ENCODE data around the gene HOXA5.

The HOXA5 gene

GRCh38 chr7:27159266-27160144 lies 16.0 kb upstream of the HOXA5 start:
- no peak for DNase-seq (ENCODE audit: low read depth)

GRCh38 chr7:27158436-27159265 lies 15.2 kb upstream of the HOXA5 start:
- DNase-seq (ENCODE audit: low read depth), result no peak

GRCh38 chr7:27157702-27158431 lies 14.4 kb upstream of the HOXA5 start:
- no peak for DNase-seq (ENCODE audit: low read depth)

DNA sequence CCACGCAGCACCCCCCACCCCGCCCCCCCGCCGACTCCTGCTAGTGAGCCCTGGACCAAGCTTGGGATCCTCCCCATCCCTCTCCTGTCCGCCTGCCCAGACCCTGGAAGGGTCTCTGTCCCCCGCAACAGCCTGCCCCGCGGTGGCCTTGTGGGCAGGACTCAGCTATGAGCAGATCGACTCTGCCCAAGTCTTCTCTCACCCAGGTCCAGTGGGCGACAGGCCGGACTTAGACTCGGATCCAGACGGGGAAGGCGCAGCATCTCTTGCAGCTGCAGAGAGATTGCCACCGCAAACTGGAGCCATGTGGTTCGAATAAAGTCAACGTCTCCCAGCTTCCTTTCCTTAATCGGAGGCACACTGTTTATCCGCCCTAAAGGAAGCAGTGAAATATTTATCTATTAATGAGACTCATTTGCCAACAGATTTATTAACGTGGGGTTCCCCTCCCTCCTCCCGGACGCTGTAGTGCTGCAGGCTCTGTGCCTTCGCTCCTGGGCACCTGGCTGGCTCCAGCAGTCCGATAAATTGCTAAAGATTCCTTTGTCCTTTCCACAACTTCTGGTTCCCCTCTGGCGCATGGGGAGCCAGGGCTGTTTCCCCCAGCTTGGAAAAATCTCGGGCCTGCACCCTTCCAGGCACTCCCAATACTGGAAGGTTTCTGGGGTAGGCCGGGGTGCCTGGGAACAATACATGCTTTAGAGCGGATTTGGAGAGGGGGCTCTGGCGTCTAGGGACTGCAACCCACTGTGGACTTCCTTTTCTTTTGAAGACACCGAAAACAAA lies 13.6 kb upstream of the HOXA5 start:
- DNase-seq (ENCODE audit: low read depth), result no peak

DNA sequence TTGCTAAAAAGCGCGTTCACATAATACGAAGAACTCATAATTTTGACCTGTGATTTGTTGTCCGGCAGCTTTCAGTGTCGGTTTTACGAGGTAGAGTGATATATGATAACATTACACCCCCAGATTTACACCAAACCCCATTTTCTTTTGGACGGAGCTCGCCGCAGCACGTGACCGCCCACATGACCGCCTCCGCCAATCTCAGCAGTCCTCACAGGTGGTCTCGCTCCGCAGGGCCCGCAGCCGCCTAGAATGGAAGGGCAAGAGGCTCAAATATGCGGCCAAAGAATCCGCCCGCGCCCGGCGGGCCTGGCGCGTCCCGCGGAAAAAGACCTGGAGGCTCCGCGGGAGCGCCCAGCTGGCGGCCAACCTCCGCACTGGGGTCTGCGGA lies 13.0 kb upstream of the HOXA5 start, which contains the start of gene HOXA7:
TSS of gene HOXA7 (minus strand) at position 168 of the 391 bp plus-strand sequence. CDS start at position 38, 130 bp downstream.
- DNase-seq (ENCODE audit: low read depth), result no peak

DNA sequence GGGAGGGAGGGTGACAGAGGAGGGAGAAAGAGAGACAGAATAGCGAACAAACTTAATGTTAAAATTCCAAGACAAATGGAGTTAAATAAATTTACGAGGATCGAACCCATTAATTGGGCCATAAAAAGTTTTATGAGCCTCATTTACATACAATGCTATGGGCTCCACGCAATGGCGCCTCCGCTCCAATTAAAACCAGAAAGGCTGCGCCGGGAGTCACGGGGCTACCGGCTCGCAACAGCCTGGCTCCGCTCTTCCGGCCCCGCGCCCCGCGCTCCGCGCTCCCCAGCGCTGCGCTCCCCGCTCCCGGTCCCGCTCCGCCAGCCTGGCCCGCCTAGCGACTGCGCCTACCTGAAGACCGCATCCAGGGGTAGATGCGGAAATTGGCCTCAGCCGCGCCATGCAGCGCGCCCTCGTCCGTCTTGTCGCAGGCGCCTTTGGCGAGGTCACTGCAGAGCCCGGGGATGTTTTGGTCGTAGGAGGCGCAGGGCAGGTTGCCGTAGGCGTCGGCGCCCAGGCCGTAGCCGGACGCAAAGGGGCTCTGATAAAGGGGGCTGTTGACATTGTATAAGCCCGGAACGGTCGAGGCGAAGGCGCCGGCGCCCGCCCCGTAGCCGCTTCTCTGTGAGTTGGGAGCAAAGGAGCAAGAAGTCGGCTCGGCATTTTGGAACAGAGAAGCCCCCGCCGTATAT lies 12.5 kb upstream of the HOXA5 start:
- DNase-seq (ENCODE audit: low read depth), result no peak

DNA sequence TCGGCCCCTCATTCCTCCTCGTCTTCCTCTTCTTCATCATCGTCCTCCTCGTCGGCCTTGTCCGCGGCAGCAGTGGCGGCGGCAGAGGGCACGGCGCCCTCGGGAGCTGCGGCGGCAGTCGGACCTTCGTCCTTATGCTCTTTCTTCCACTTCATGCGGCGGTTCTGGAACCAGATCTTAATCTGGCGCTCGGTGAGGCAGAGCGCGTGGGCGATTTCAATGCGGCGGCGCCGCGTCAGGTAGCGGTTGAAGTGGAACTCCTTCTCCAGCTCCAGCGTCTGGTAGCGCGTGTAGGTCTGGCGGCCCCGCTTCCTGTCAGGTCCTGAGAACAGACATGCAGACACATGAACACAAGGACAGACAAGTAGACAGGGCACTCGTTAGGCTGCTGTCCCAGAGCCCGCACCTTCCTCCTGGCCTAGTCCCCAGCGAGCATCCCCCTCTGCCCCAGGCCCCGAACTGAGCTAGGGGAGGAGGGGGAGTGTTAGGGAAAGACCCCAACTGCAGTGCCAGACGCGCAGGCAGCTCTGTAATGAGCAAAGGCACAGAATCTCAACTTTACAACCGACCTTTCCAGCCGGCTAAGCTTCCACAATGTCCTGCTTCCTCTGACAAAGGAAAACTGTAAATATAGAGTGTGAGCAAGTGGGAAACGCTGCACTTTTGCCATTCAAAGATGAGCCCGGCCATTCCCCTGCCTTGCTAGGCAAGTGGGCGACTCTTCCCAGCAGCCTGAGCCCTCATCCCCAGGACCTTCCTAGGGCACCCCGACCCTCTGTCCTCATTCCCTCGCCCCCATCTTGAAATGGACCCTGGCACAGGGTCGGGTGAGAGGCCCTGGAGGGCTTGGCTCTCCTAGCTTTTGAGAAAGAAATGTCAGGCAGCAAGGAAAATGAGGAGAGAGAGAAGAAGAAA lies 11.7 kb upstream of the HOXA5 start:
- DNase-seq (ENCODE audit: low read depth), result no peak

DNA sequence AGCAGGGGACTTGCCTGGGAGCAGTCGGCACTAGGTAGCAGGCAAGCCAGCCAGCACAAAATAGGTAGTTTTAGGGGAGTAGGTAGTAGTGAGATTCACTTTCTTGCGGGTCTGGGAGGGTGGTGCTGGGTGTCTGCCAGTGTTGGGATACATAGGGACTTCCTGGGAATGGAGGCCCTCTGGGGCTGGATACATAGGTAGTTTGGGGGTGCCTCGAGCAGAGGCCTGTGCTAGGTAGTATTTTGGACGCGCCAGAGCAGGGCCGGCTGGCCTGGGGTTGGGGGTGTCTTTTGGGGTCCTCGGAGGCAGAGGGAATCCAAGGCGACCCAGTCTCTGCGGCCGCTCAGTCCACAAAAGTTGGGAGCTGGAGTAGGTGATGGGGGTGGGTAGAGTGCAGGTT lies 10.9 kb upstream of the HOXA5 start:
- no peak for DNase-seq (ENCODE audit: low read depth)

GRCh38 chr7:27153526-27153925 lies 10.0 kb upstream of the HOXA5 start:
- DNase-seq (ENCODE audit: low read depth), result no peak

DNA sequence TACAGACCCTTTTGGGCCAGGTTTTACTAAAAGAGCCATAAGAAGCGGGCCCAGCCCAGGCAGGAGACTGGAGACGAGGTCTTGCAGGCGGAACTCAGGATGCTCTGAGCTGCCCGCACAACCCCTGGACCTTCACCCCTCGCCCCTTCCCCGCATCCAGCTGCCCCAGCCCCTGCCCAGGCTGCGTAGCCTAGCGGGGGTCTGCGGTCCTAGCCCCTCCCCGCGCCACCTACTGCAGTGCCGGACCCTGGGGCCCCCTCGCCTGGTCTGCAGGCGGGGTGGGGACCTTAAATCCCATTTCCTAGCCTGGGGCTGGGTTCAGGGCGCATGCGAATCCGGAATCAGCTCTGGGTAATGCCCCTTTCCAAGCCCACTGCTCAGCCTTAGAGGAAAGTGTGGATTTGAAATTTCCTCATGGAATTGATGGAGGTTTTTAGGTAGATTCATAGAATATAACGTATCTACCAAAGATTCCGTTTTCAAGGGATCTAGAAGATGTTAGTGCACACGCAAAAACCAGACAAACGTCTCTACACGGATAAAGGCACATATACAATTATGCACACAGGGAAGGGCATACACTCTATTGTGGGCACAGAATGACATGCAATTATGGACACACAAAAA lies 9.4 kb upstream of the HOXA5 start:
- no peak for DNase-seq (ENCODE audit: low read depth)

DNA sequence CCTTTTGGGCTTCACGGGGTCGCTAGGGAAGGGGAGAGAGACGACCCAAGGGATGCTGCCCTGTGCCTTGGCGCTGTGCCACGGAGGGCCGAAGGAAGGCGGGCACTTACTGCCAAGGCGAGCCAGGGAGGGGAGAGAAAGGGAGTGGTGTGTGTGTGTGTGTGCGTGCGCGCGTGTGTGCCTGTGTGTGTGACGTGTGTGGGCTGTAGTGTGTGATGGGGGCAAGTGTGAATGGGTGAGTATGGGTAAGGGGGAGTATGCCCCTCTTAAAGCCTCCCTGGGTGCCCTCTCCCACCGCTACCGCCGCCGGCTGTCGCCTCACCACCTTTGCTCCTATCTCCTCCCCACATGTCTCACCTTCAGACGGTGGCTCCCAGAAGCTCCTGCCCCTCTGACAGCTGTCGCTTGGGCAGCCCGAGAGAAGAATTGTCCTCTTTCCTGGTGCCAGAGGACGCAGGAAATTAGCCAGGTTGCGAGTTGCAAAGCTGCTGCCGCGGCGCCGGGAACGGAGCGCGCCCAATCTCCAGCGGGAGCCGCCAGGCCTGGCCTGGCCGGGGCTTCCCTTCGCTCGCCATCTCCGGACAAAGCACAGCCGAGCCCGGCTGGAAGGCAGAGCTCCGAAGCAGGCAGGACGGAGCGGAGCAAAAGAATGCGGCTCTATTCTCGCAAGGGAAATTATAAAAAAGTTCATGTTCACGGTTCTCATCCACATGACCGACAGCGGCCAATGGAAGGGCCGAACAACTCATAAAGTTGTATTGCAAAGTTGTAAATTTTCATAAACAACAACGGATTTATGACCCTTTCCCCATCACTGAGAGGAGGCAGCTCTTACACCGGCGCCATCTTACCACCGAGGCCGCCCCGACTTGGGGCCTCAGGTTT lies 8.7 kb upstream of the HOXA5 start, which contains the start of gene HOXA3:
TSS of gene HOXA3 (minus strand) at position 653 of the 885 bp plus-strand sequence. CDS start 41,943 bp downstream, outside the sequence.
- no peak for DNase-seq (ENCODE audit: low read depth)

DNA sequence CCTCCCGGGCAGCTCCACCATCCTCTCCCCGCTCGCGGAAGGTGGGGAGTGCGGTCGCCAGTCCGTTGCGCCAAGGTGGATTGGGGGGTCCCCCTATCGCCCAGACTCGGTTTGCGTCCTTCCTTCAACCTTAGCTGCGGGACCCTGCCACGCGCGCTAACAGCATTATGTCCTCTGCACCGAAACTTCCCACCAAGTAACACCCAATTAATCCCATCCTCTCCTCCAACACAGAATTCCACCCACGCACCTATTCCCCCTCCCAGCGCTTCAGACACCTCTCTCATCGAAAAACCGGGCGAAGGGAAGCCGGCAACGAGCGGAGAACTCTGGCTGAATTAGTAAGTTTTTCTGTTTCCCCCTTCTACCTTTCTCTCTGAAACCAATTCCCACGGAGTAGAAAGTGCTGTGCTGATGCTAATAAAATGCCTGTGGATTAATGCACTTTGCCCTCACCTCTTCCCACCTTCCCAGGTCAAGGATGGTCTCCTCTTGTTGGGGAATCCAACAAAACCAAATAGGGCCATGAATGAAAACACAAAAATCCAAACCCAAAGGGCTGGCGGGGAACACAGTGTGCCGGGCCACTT lies 8.0 kb upstream of the HOXA5 start:
- DNase-seq (ENCODE audit: low read depth), result no peak

- DNase-seq (ENCODE audit: low read depth), result no peak
These were observed 7.3 kb upstream of the HOXA5 start for GRCh38 chr7:27150568-27151340.

- DNase-seq (ENCODE audit: low read depth), result no peak
These were observed 6.5 kb upstream of the HOXA5 start for GRCh38 chr7:27149842-27150567.

- DNase-seq (ENCODE audit: low read depth), result no peak
These were observed 5.5 kb upstream of the HOXA5 start for GRCh38 chr7:27148756-27149641.

Data from activated gamma-delta T cell treated with anti-CD3 and anti-CD28 coated beads, Interleukin-2, amount 50 U/mL, for 16 hours (primary cell).